Stimulated activated CD4-positive, alpha-beta T cell treated with anti-CD3 and anti-CD28 coated beads, TNF-alpha, amount 100 ng/mL, for 24 hours (primary cell): Measurements from ENCODE around the gene SMS.
"Not testable (repeated sequence)": the region's sequence is repeated elsewhere in the genome, so short reads cannot be mapped to it uniquely, and the experiment has no call there.

ENCODE experiments used
- DNase-seq, 3 experiments: peaks; one replicate each; pipeline ENCODE4 v3.0.0-alpha.2; 2020; ENCODE audit warnings: low read depth in 3 of 3

SMS gene

DNA sequence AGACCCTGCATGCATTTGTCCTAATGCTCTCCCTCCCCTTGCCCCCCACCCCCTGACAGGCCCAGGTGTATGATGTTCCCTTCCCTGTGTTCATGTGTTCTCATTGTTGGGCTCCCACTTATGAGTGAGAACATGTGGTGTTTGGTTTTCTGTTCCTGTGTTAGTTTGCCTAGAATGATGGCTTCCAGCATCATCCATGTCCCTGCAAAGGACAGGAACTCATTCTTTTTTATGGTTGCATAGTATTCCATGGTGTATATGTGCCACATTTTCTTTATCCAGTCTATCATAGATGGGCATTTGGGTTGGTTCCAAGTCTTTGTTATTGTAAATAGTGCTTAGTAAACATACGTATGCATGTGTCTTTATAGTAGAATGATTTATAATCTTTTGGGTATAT lies 10.0 kb downstream of the SMS start:
- not testable (repeated sequence) for DNase-seq

- DNase-seq = no peak
Measured at GRCh38 chrX:21952624-21953023, 12.1 kb downstream of the SMS start.

GRCh38 chrX:21953195-21953830 lies 12.8 kb downstream of the SMS start:
- not testable (repeated sequence) for DNase-seq

DNA sequence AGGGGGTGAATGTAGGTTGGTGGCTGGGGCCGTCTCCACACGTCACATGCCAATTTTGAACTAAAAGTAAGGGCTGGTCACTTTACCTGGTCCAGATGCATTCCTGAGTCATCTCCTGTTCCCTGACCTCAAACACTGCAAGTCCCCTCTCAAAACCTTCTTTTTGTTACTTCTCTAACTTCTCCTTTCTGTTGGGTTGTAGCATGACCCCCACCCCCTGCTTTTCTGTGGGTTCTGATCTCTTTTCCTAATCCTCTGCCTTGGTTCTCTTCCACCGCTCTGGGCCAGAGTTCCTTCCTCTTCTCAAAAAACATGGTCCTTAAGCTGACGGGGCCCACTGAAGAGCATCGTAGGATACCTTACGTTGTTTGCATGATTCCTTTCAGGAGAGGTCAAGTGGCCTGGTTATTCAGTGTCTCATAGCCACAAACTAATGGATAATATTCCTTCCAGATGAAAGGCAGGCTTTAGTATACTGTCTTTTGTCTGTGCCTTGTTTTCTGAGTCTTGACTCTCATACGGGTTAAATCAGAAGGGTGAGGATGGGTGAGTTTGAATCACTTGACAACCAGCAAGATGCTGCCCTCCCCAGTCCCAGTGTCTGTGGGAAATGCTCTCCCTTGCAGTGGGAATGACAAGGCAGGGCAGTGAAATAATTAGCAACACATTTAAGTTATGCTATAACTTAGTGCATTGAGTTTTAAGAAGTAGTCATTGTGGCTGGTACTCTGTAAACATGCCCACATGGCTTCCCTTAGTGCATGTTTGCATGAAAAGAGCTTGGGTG lies 15.1 kb downstream of the SMS start:
- no peak for DNase-seq

DNA sequence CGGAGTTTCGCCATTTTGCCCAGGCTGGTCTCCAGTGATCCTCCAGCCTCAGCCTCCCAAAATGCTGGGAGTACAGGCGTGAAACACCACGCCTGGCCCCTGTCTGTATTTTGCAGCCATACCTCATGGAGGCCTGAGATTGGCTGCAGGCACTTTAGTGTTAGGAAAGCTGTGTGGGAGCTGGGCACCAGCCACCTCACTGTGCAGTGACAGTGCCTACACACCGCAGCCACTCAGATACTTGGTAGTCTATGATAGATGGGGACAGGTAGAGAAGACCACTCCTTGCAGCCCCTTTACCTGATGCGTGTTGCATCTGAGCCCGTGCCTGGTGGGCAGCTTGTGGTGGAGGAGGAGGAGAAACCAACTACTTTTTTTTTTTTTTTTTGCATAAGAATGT lies 16.3 kb downstream of the SMS start:
- no peak for DNase-seq

DNA sequence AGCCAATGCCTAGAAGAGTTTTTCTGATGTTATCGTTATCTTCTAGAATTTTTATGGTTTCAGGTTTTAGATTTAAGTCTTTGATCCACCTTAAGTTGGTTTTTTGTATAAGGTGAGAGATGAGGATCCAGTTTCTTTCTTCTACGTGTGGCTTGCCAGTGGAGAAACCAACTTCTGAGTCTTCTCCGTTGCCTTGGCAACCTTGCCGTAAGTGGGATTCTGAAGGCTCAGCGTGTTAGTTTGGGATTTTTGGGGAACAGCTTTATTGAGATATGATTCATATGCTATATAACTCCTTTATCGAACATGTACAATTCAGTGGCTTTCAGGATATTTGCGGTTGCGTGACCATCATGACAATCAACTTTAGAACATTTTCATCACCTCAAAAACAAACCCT lies 17.7 kb downstream of the SMS start:
- DNase-seq = no peak

GRCh38 chrX:21958916-21959315 lies 18.4 kb downstream of the SMS start:
- no peak for DNase-seq

GRCh38 chrX:21959362-21960051 lies 19.0 kb downstream of the SMS start:
- DNase-seq = no peak

DNA sequence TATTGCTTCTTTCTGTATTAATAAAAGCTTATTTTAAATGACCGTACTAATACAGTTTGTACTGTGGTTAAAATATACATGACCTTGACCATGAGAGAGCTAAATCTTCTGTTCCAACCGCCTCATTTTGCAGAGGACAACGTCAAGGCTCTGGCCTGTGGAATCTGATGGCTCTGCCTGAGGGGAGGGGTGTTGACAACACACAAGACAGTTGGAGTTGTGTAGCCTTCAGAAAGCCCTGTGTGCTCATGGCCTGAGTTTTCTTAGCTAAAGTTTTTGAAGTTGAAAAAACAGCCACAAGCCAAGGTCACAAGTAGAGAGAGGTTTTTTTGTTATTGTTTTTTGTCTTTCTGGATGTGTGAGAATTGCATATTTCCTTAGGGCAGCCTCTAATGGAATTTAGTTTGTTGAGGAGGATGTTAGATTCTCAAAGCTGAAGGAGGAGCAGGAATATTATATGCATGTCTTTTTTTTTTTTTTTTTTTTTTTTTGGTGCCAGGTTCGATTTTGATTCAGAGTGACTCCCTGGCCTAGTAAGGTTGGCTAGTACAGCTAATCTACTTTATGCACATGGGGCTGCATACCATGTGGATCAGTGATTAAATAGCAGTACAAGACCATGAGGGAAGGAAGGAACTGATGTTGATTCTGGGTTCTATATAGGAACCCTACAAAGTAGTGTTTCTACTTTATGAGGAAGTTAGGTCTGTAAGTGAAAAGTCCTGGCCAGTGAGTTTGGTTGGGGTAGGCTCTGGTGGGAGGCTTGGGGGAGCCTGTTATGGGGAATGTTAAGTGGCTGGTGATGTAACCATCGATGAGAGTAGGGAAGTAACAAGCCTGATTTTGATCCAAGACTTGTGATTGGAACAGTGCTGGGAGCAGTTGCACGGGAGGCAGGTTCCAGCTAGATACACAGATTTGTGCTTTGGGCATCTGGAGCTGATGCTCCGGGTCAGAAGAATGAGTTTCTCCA lies 20.3 kb downstream of the SMS start:
- no peak for DNase-seq

DNA sequence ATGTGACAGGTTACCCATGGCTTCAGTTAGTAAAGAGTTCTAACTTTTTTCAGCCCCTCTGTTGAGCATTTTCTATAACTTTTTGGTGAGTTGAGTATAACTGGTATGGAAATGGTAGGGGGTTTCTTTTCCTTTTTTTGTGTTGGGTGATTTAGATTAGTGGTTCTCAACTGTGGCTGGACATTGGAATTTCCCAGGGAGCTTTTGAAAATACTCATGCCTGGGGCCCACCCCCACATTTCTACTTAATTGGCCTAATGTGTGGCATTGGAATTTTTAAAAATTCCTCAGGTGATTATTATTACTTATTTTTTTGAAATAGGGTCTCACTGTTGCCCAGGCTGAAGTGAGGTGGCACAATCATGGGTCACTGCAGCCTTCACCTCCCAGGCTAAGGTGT lies 21.9 kb downstream of the SMS start:
- no peak for DNase-seq

DNA sequence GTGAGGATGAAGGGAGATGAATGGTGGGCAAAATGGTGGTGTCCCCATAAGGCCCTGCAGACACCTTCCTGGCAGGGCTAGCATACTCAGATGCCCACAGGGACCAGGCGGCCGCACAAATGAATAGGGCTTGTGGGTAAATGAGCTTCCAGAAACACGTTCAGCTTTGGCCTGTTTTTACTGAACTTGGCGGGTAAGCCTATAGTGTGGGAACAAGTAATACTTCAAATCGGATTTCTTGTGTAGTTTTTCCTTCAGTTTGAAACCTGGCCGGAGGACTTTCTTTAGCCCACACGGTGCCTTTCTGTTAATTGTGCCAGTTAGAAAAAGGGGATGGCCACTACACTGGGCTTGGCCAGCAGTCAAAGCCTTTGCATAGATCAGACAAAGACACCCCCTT lies 22.8 kb downstream of the SMS start:
- DNase-seq = no peak

DNA sequence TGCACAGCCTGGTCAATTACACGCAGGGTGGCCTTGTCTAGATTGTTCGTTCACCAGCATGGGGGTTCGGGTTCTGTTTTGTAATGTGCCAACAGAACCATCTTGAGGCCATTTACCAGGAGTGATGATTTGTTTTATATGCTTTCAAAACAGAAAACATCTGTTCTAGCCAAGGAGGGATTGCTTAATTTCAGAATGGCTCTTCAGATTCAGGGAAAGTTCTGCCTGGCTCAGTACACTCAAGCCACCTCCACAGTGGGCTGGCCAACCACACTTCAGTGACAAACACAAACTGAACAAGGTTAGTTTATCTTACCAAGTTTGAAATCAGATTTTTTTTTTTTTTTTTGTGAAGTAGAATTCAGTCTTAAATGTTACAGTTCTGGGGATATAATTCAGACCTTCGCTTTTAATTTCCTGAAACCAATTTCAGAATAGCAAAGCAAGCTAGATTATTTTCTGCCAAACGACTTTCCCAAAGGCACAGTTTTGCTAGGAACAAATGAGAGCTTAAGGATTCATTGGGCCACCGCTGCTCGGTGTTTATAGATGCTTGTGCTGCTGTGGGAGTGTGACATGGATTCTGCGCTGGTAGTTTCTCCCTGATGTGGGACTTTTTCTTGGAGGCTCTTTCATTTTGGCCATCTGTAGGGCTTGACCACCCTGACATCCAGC lies 23.4 kb downstream of the SMS start:
- DNase-seq = no peak

DNA sequence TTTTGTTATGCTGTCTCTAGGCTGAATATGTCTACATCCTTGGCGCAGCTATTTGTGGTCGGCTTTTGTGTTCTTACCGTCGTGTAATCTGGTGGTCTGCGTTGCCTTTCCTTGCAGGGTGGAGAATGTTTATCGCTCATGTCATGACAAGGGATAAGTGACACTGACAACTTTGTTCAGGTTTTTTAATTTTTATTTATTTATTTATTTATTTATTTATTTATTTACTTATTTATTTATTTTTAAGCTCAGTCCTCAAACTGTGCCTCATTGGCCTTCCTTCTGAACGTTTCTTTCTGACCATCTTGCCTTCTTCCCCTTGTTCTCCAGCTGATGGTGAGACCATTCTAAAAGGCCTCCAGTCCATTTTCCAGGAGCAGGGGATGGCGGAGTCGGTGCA lies 26.4 kb downstream of the SMS start:
- no peak for DNase-seq

DNA sequence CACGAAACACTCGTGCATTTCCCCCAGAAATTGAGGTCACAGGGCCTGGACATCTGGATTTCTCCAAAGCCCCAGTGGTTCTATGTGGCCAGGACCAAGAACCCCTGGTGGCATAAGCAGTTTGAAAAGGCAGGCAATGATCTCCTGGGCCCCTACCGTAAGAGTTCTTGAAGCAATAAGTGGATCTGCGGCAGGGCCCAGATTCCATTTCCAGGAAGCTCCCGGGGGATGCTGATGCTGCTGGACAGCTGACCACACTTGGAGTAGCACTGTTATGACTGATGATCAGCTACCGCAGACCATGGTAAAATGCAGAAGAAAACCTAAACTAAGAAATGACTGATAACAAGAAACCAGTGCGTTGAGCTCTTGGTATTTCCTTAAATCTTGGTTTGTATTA lies 27.8 kb downstream of the SMS start:
- no peak for DNase-seq

DNA sequence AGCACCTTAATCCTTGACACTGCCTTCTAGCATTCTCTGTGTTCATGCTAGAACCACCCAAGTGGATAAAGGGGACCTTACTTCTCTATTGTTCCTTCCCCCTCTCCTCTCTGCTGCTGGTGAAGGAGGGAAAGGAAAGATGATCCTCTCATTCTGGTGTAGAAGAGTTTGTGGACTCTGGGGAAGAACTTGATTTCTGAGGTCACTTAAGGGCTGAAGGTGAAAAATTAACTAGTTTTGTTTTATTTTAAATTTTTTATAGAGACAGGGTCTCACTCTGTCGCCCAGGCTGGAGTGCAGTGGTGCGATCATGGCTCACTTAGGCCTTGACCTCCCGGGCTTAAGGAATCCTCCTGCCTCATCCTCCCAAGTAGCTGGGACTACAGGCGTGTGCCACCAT lies 29.8 kb downstream of the SMS start:
- no peak for DNase-seq

DNA sequence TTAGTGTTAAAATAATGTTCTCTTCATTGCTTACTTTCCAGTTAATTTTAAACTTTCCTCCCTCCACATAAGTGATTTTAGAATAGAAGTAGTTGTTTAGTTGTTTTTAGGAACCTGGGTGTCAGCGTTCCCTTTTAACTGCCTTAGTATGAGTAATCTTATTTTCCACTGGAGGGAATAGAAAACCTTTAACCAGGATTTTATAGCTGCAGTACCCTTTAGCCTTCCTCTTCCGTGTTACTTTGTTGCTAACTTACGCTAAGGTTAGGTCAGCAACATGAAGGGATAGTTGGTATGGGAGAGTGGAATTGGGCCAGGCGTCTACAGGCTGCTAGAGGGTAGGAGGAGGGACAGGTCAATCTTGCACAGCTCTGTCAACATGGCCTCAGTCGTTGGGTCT lies 31.5 kb downstream of the SMS start:
- no peak for DNase-seq

- peak in 1 of 3 experiments; percentile 14 for DNase-seq
Measured at GRCh38 chrX:21972721-21973120, 32.2 kb downstream of the SMS start.

- no peak for DNase-seq
Measured at GRCh38 chrX:21973321-21974010, 33.0 kb downstream of the SMS start.

DNA sequence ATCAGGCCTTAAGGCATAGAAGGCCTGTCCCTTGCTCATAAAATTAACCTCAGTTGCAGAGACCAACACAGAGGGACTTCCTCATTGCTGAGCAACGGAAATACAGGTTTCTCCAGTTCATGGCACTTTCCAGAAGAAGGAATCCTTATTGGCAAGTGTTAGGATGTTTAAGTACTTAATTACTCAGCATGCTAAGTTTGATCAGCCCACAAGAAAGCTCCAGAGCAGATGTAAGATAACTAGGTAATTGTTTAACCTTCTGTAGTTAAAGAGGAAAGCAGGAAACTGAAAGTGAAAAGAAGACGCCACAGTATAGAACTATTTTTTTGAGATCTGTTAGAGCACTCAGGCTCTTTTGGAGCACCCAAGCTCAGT lies 33.5 kb downstream of the SMS start:
- no peak for DNase-seq

GRCh38 chrX:21975242-21975641 lies 34.7 kb downstream of the SMS start:
- no peak for DNase-seq

DNA sequence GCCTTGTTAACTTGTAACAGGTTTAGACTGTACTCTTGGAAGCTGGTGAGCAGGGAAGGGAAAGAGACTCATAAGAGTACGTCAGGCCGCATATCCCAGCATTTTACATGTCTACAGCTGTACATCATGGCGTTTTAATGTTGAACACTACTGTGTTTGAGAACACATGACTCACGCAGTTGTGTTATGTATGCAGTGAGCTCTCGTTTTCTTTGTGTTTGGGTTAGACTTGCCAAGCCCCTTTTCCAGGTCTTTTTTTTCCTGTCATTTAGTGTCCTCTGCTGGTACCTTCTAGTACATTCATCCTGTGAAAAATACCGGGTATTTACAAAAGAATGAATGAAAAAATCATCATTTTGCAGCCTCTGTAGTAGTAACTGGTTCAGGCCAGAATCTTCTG lies 35.3 kb downstream of the SMS start:
- no peak for DNase-seq
